ENCODE results near the gene CWC15.

The CWC15 gene

DNA sequence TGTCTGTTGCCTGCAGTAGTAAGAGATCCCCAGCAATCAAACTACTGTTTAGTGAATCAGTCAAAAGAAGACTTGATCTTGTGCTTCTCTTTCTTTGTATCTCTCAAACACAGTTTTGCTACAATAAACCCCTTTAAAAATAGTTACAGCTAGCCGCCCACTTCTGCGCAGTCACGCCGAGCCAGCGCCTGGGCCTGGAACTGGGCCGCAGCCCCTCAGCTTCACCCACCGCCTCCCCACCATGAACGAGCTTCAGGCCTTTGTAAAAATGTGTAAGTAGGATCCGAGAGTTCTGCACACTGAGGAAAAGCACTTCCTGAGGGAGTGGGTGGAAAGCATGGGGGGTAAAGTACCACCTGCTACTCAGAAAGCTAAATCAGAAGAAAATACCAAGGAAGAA lies 60.5 kb downstream of the CWC15 start:
- no peak for DNase-seq

All from CD4-positive, alpha-beta T cell treated with Interleukin-12 subunit alpha and Interleukin-12 subunit beta, for 1 hour (primary cell).